Tibial nerve (tissue), 3 donors: ENCODE measurements around the gene TCF4.

Experiments
- POLR2A ChIP-seq, 2 donors: fragments of 450-650 bp; IDR thresholded peaks; one replicate each; pipeline ENCODE4 v1.6.1; 2017; ENCODE audit warnings: antibody characterized with exemption in 2 of 2, mild to moderate bottlenecking in 2 of 2, moderate library complexity in 2 of 2
- TF ChIP-seq, protein P1 (sequence below), 5 experiments: fragments of 200-600 bp in 3 of 5; fragments of 450-650 bp in 2 of 5; sonication (generic) in 3 of 5; IDR thresholded peaks; one replicate each; pipeline ENCODE4 v1.5.1; 2016 to 2019; ENCODE audit warnings: antibody characterized with exemption in 5 of 5, mild to moderate bottlenecking in 3 of 5, moderate library complexity in 2 of 5

GRCh38 chr18:55253814-55254213 lies 334.2 kb downstream of the TCF4 start:
- no peak for TF ChIP-seq POLR2A (IDR thresholded peaks at IDR 0.05)
- TF ChIP-seq, protein P1, sequence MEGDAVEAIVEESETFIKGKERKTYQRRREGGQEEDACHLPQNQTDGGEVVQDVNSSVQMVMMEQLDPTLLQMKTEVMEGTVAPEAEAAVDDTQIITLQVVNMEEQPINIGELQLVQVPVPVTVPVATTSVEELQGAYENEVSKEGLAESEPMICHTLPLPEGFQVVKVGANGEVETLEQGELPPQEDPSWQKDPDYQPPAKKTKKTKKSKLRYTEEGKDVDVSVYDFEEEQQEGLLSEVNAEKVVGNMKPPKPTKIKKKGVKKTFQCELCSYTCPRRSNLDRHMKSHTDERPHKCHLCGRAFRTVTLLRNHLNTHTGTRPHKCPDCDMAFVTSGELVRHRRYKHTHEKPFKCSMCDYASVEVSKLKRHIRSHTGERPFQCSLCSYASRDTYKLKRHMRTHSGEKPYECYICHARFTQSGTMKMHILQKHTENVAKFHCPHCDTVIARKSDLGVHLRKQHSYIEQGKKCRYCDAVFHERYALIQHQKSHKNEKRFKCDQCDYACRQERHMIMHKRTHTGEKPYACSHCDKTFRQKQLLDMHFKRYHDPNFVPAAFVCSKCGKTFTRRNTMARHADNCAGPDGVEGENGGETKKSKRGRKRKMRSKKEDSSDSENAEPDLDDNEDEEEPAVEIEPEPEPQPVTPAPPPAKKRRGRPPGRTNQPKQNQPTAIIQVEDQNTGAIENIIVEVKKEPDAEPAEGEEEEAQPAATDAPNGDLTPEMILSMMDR (IDR thresholded peaks at IDR 0.05), result no peak
